ENCODE data around the gene PDE6A.

- TF ChIP-seq GATA2 (IDR thresholded peaks at IDR 0.05; ENCODE audit: low read depth, low read length) (no peak), GATA3 (IDR thresholded peaks at IDR 0.05; ENCODE audit: low read depth, low read length) (no peak)
These were observed 134.5 kb downstream of the PDE6A start for GRCh38 chr5:149809931-149810691.
